CD4-positive, alpha-beta T cell (primary cell): ENCODE measurements around the gene FZD1. TPM values are rescaled to one million over a fixed set of nuclear protein-coding genes. Genes with fewer than 3 reads are reported as not detected.

ENCODE experiments used
- ATAC-seq: fragments of 200-7000 bp; cut with Tn5 transposase; one replicate; pipeline ENCODE4 v1.10.0; 2022; ENCODE audit warnings: mild to moderate bottlenecking; ENCODE audit not compliant: poor library complexity
- CTCF ChIA-PET: fragments of 350-600 bp; sonication (Branson Sonifier 250); formaldehyde crosslinking; loops from one replicate; lab custom pipeline; 2021; ENCODE audit warnings: antibody characterized with exemption, inconsistent platforms; lab: Charles Lee
- POLR2A ChIA-PET: fragments of 350-600 bp; sonication (Branson Sonifier 250); formaldehyde crosslinking; loops from one replicate; lab custom pipeline; 2021; ENCODE audit warnings: antibody characterized with exemption, inconsistent platforms; lab: Charles Lee
- DNase-seq, 14 experiments: peaks; one replicate each; pipeline ENCODE4 v3.0.0-alpha.2; 2013 to 2020; ENCODE audit warnings: mixed read lengths in 2 of 14
- H3K27ac ChIP-seq, 2 donors: one replicate each; pipeline versions ENCODE4 v1.5.1 to v1.7.0; 2013; ENCODE audit warnings: low read length in 2 of 2, low read depth in 1 of 2, mild to moderate bottlenecking in 1 of 2
- H3K27me3 ChIP-seq, 2 experiments: 1 replicate in 1 of 2; 2 replicates in 1 of 2; pipeline versions ENCODE4 v1.6.1 to v1.7.0; 2013; ENCODE audit warnings: low read length in 2 of 2, control low read depth in 1 of 2, mild to moderate bottlenecking in 1 of 2, moderate library complexity in 1 of 2; ENCODE audit not compliant: insufficient read depth in 2 of 2, control insufficient read depth in 1 of 2
- H3K36me3 ChIP-seq: one replicate; pipeline ENCODE4 v1.6.1; 2013; ENCODE audit warnings: low read length, control low read depth; ENCODE audit not compliant: insufficient read depth
- H3K4me1 ChIP-seq: one replicate; pipeline ENCODE4 v1.6.1; 2013; ENCODE audit warnings: low read length, control low read depth; ENCODE audit not compliant: insufficient read depth
- H3K4me3 ChIP-seq: one replicate; pipeline ENCODE4 v1.5.1; 2013; ENCODE audit warnings: mild to moderate bottlenecking, low read length, moderate library complexity
- H3K9me3 ChIP-seq, 2 experiments: 1 replicate in 1 of 2; 2 replicates in 1 of 2; pipeline versions ENCODE4 v1.6.1 to v1.7.0; 2013; ENCODE audit warnings: low read length in 2 of 2, mild to moderate bottlenecking in 2 of 2, control low read depth in 1 of 2, moderate library complexity in 1 of 2; ENCODE audit not compliant: control insufficient read depth in 1 of 2, insufficient read depth in 1 of 2
- H3K27ac Mint-ChIP-seq: one replicate; pipeline ENCODE4 v1.8.0; 2020; ENCODE audit warnings: mixed read lengths
- H3K27me3 Mint-ChIP-seq: one replicate; pipeline ENCODE4 v1.8.0; 2021; ENCODE audit warnings: mixed read lengths
- H3K36me3 Mint-ChIP-seq: one replicate; pipeline ENCODE4 v1.8.0; 2021; ENCODE audit warnings: low read depth, mixed read lengths
- H3K4me1 Mint-ChIP-seq: one replicate; pipeline ENCODE4 v1.8.0; 2021; ENCODE audit warnings: low read depth, mixed read lengths
- H3K4me3 Mint-ChIP-seq: one replicate; pipeline ENCODE4 v1.8.0; 2020; ENCODE audit warnings: mild to moderate bottlenecking, mixed read lengths
- H3K9me3 Mint-ChIP-seq: one replicate; pipeline ENCODE4 v1.8.0; 2020; ENCODE audit warnings: mixed read lengths
- intact Hi-C, 2 experiments: fragments of 100-400 bp; cut with DNase I in 1 of 2; cut with micrococcal nuclease in 1 of 2; formaldehyde crosslinking; loops; one replicate each; pipeline versions ENCODE4 v1.15.1 to v1.9.0; 2023 to 2025; cut with DNase I, micrococcal nuclease
- total RNA-seq, 174 experiments: library from RNA in 2 of 174; stranded (reverse) in 2 of 174; gene quantifications; one replicate each; pipeline ENCODE4 v1.2.3 and lab custom pipeline; 2021 to 2026
- TF ChIP-seq, protein P1 (sequence below): fragments of 200-600 bp; IDR thresholded peaks from one replicate; pipeline ENCODE4 v1.8.0; 2022; ENCODE audit warnings: antibody characterized with exemption, mild to moderate bottlenecking

Gene FZD1
- total RNA-seq, 2 experiments from 2014 or later, result 0.22 to 0.28 TPM

DNA sequence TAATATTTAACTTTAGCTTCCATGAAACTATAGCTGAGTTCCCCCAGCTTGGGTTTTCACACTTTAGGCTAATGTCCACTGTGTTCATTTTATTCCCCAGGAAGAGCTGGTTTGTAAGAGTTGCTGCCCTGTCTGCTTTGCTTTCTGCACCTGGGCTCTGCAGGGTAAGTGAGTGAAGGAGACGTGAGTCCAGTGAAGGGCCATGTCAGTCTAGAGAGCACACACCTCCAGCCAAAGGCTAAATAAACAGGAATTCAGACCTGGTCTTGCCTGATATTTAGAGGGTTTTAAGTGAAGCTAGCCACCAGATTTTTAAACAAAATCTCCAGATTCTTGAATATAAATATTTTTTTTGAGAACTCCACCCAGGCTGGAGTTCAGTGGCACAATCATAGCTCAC, 24.5 kb upstream of the FZD1 start:
- Histone ChIP-seq H3K27me3 (no peaks in the 10 kb centered on the region), H3K36me3 (no peaks in the 10 kb centered on the region), H3K4me3 (no peak overlapping the region), H3K9me3 (peaks cover 0 to 4% of the 10 kb centered on the region in 2 experiments), H3K27ac (no peak overlapping the region), H3K4me1 (no peaks in the 10 kb centered on the region)
- POLR2A ChIA-PET, result no interaction called here
- DNase-seq (no peak), ATAC-seq (no peak)
- Mint-ChIP-seq H3K27me3 (peaks cover 13% of the 10 kb centered on the region), H3K4me3 (no peak overlapping the region), H3K4me1 (no peaks in the 10 kb centered on the region), H3K9me3 (no peaks in the 10 kb centered on the region), H3K27ac (no peak overlapping the region), H3K36me3 (no peaks in the 10 kb centered on the region)
- CTCF ChIA-PET, result no interaction called here
- intact Hi-C loops, result no loop called here
- TF ChIP-seq, protein P1, sequence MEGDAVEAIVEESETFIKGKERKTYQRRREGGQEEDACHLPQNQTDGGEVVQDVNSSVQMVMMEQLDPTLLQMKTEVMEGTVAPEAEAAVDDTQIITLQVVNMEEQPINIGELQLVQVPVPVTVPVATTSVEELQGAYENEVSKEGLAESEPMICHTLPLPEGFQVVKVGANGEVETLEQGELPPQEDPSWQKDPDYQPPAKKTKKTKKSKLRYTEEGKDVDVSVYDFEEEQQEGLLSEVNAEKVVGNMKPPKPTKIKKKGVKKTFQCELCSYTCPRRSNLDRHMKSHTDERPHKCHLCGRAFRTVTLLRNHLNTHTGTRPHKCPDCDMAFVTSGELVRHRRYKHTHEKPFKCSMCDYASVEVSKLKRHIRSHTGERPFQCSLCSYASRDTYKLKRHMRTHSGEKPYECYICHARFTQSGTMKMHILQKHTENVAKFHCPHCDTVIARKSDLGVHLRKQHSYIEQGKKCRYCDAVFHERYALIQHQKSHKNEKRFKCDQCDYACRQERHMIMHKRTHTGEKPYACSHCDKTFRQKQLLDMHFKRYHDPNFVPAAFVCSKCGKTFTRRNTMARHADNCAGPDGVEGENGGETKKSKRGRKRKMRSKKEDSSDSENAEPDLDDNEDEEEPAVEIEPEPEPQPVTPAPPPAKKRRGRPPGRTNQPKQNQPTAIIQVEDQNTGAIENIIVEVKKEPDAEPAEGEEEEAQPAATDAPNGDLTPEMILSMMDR, result no peak

DNA sequence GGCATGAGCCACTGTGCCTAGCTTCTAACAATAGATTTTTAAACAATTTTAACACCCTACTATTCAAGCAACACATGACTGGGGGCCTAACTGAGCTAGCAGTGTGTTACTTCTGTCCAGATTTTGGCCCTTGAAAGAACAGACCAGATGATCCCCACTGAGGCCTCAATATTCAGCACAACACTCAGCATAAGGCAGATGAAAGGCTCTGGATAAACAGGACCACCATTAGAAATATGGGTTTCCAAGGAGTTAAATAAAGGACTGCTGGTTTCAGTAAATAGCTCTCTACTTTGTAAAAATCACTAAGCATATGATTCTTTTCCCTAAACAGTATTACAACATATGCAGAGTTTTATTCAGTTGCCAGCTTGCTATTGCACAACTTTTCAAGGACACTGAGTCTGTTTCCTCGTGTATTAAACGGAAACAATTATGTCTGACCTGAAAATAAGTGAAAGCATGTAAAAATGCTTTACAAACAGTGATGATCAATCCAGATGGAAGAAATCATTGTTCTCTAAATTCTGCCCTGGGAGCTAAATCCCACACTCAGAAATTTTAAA, 23.8 kb upstream of the FZD1 start:
- CTCF ChIA-PET, result no interaction called here
- no peak overlapping the region for H3K27ac ChIP-seq
- POLR2A ChIA-PET, result no interaction called here

DNA sequence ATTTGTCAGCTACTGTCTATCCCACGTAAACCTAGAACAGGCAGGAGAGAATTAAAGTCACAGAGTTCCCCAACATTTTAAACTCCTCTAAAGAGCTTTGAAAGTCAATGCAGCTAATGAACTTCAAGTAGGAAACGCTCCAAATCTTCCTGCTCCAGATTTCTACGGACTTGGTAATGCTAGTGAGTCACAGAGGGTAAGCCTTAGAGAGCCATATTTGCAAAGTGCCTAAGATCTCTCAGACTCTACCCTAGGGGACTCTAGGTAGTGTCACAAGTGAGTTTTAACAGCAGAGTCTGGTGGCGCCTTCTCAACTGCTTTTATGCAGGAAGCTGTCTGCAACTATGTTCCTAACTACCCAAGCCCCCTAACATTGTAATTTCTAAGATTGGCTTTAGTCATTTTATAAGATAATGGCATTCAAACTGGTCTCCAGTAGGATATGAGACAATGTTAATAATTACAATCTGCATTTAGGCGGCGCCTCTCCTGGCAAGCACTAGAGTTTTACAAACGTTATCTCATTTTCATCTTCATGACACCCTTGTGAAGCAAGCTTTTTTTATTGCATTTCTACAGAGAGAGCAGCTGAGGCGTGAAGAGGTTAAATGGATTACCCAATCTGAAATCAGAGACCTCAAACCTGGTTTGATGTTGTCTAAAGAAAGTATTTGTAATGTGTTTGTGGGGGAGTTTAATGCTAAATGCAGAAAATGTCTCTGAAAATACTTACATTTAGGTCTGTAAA, 22.0 kb upstream of the FZD1 start:
- intact Hi-C loops, result no loop called here
- H3K4me1 Mint-ChIP-seq, result no peaks in the 10 kb centered on the region
- ATAC-seq (no peak), DNase-seq (no peak)
- no peaks in the 10 kb centered on the region for H3K9me3 Mint-ChIP-seq
- Histone ChIP-seq H3K4me1 (no peaks in the 10 kb centered on the region), H3K27me3 (no peaks in the 10 kb centered on the region), H3K4me3 (no peak overlapping the region), H3K36me3 (no peaks in the 10 kb centered on the region), H3K27ac (no peak overlapping the region), H3K9me3 (no peaks in the 10 kb centered on the region)
- H3K36me3 Mint-ChIP-seq, result no peaks in the 10 kb centered on the region
- POLR2A ChIA-PET, result no interaction called here
- H3K27ac Mint-ChIP-seq, result no peak overlapping the region
- TF ChIP-seq, protein P1, result no peak
- CTCF ChIA-PET, result no interaction called here
- no peak overlapping the region for H3K4me3 Mint-ChIP-seq
- H3K27me3 Mint-ChIP-seq, result peaks cover 13% of the 10 kb centered on the region

More for the DNA sequence above, 23.8 kb upstream of the FZD1 start:
- TF ChIP-seq, protein P1, result no peak
- DNase-seq, result no peak
- H3K36me3 Mint-ChIP-seq, result no peaks in the 10 kb centered on the region
- Histone ChIP-seq H3K4me3 (no peak overlapping the region), H3K27me3 (no peaks in the 10 kb centered on the region), H3K4me1 (no peaks in the 10 kb centered on the region), H3K9me3 (peaks cover 0 to 3% of the 10 kb centered on the region in 2 experiments), H3K36me3 (no peaks in the 10 kb centered on the region)
- H3K4me1 Mint-ChIP-seq, result no peaks in the 10 kb centered on the region
- no peak overlapping the region for H3K4me3 Mint-ChIP-seq
- no peak overlapping the region for H3K27ac Mint-ChIP-seq
- peaks cover 13% of the 10 kb centered on the region for H3K27me3 Mint-ChIP-seq
- no peaks in the 10 kb centered on the region for H3K9me3 Mint-ChIP-seq
- no peak for ATAC-seq
- intact Hi-C loops, result no loop called here
